Activated T-helper 1 cell treated with anti-CD3 and anti-CD28 coated beads, Interleukin-12 subunit alpha, Interleukin-12 subunit beta, Interleukin-2, Interleukin-4 antibody, amounts not matched to agents 30 ng/mL and 10 ng/mL and 1 ng/mL, durations not matched to agents 14 hours and 24 hours and 36 hours (primary cell): Measurements from ENCODE around the gene HOMER1. TPM values are rescaled to one million over a fixed set of nuclear protein-coding genes. Genes with fewer than 3 reads are reported as not detected.

ENCODE experiments used
- DNase-seq: peaks from one replicate; pipeline ENCODE4 v3.0.0; 2021; ENCODE audit warnings: low spot score
- H3K27ac Mint-ChIP-seq: one replicate; pipeline ENCODE4 v1.8.0; 2021; ENCODE audit warnings: mild to moderate bottlenecking, mixed read lengths
- H3K27me3 Mint-ChIP-seq: one replicate; pipeline ENCODE4 v1.8.0; 2022; ENCODE audit warnings: mild to moderate bottlenecking, moderate library complexity, mixed read lengths; ENCODE audit not compliant: insufficient read depth
- H3K36me3 Mint-ChIP-seq: one replicate; pipeline ENCODE4 v1.8.0; 2021; ENCODE audit warnings: low read depth, mixed read lengths
- H3K4me1 Mint-ChIP-seq: one replicate; pipeline ENCODE4 v1.8.0; 2021; ENCODE audit warnings: low read depth, mixed read lengths
- H3K4me3 Mint-ChIP-seq: one replicate; pipeline ENCODE4 v1.8.0; 2021; ENCODE audit warnings: mild to moderate bottlenecking, moderate library complexity, mixed read lengths
- H3K9me3 Mint-ChIP-seq: one replicate; pipeline ENCODE4 v1.8.0; 2021; ENCODE audit warnings: mixed read lengths
- intact Hi-C: fragments of 100-400 bp; cut with micrococcal nuclease; formaldehyde crosslinking; loops from one replicate; pipeline ENCODE4 v1.15.1; 2024
- total RNA-seq: library from RNA; stranded (reverse); gene quantifications from 2 replicates; pipeline ENCODE4 v1.2.3, GENCODE V29; 2022

The HOMER1 gene
- total RNA-seq, 1 donor from 2014 or later = 11.8 TPM

DNA sequence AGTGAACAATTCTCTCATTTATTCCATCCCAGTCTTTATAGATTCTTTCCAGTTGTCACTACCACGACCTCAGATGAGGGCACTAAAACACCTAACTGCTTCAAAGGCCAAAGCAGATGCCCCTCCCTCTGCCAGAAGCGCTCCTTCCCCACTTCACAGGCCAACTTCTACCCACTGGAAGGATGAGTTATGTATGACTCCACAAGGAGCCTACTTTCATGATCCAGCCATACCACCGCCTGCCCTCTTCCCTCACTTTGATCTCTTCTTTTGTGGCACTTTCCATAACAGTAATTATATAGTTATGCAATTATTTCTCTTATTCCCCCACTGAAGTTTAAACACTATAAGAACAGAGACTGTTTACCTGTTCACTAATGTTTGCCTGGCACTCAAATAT lies 93.7 kb downstream of the HOMER1 start:
- no peak overlapping the region for H3K4me3 Mint-ChIP-seq
- H3K27ac Mint-ChIP-seq = no peak overlapping the region
- H3K36me3 Mint-ChIP-seq = peaks cover 5% of the 10 kb centered on the region
- H3K9me3 Mint-ChIP-seq = no peaks in the 10 kb centered on the region
- no peaks in the 10 kb centered on the region for H3K27me3 Mint-ChIP-seq
- peaks cover 7% of the 10 kb centered on the region for H3K4me1 Mint-ChIP-seq
- intact Hi-C loops = no loop called here
- no peak for DNase-seq

DNA sequence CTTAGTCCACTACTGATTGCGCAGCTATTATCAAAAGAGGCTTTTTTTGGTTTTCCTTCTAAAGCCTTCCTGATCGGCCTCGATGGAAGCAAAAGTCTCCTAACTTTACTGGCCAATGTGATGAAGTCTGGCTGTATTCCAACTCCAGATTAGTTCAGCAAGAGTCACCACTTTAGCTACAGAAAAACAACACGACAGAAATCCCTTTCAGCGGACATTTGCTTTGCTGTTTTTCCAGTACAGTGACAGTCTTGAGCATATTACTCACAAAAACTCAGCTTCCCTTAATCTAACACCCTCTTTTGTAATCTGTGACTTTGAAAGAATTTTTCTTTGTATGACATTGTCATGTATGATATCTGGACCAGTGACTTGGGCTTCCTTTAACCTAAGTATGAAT lies 95.7 kb downstream of the HOMER1 start:
- H3K27ac Mint-ChIP-seq = no peak overlapping the region
- no peaks in the 10 kb centered on the region for H3K36me3 Mint-ChIP-seq
- no peak overlapping the region for H3K4me3 Mint-ChIP-seq
- no peak for DNase-seq
- H3K27me3 Mint-ChIP-seq = no peaks in the 10 kb centered on the region
- intact Hi-C loops = no loop called here
- no peaks in the 10 kb centered on the region for H3K9me3 Mint-ChIP-seq
- H3K4me1 Mint-ChIP-seq = peaks cover 7% of the 10 kb centered on the region

DNA sequence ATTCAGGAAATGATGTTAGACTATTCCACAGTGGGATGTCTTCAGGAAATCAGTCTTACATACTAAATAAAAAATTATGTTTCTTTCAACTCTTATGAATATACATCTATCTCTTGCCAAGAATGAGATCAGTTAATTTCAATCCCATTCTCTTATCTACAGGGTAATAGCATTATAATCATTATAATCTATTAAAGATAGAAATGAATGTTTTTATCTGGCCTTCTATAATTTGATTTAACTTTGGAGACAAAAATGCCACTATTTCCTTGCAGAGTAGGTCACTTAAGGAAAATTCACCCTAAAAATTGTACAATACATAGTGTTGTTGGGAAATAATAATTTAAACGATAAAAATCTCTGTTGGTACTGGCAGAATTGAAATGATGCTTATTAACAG lies 96.4 kb downstream of the HOMER1 start:
- no peaks in the 10 kb centered on the region for H3K9me3 Mint-ChIP-seq
- no peaks in the 10 kb centered on the region for H3K36me3 Mint-ChIP-seq
- intact Hi-C loops = no loop called here
- H3K4me3 Mint-ChIP-seq = no peak overlapping the region
- H3K27me3 Mint-ChIP-seq = no peaks in the 10 kb centered on the region
- no peak overlapping the region for H3K27ac Mint-ChIP-seq
- H3K4me1 Mint-ChIP-seq = peaks cover 7% of the 10 kb centered on the region
- no peak for DNase-seq

DNA sequence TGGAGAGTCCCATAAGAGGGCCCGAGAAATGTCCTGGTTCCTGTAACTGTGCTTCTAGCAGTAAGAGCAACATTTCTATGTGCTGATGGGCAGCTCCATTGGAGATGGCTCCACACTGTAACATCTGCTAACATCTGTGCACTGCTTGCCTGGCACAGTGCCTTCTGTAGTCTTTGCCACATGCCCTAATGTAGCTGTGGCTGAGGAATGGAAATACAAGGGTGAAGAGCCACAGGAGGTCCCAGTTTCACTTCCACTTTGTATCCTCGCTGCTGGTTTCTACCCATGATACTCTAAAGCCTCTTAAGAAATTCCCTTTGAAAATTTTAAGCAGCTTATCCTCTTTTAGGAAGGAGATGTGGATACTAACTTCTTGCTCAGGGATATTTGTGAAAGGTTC lies 97.4 kb downstream of the HOMER1 start:
- H3K27me3 Mint-ChIP-seq = no peaks in the 10 kb centered on the region
- peaks cover 7% of the 10 kb centered on the region for H3K4me1 Mint-ChIP-seq
- no peaks in the 10 kb centered on the region for H3K9me3 Mint-ChIP-seq
- no peak overlapping the region for H3K4me3 Mint-ChIP-seq
- H3K36me3 Mint-ChIP-seq = no peaks in the 10 kb centered on the region
- DNase-seq = no peak
- no peak overlapping the region for H3K27ac Mint-ChIP-seq
- intact Hi-C loops = no loop called here

DNA sequence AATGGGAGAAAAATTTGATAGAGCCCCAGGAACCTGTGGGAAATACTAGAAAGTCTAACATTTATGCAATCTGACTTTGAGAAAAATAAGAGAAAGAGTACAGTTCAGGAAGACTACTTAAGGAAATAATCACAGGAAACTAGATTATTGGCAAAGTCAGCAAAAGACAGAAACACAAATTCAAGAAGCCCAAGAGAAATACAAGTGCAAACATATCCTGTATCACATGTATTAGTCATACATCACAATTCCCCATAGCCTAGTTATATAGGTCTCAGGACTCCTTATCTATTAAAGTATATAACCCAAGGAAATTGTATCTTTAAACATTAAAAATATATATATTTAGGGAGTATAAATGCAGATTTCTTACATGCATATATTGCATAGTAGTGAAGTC lies 100.8 kb downstream of the HOMER1 start:
- no peaks in the 10 kb centered on the region for H3K27me3 Mint-ChIP-seq
- H3K9me3 Mint-ChIP-seq = peaks cover 4% of the 10 kb centered on the region
- H3K4me3 Mint-ChIP-seq = no peak overlapping the region
- peaks cover 7% of the 10 kb centered on the region for H3K4me1 Mint-ChIP-seq
- H3K36me3 Mint-ChIP-seq = peaks cover 2% of the 10 kb centered on the region
- intact Hi-C loops = no loop called here
- no peak overlapping the region for H3K27ac Mint-ChIP-seq
- no peak for DNase-seq

DNA sequence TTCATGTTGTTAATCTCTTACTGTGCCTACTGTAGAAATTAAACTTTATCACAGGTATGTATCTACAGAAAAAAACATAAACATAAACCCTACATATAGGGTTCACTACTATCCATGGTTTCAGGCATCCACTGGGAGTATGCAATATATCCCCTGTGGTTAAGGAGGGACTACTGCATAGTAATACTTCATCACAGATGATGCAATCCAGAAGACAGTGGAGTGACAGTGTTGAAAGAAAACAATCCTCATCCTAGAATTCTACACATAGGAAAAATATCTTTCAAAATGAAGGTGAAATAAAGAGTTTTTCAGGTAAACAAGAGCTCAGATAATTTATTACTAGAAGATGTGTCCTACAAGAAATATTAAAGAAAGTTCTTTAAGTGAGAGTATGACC lies 105.9 kb downstream of the HOMER1 start:
- Mint-ChIP-seq H3K4me3 (no peak overlapping the region), H3K27ac (no peak overlapping the region), H3K27me3 (no peaks in the 10 kb centered on the region), H3K36me3 (peaks cover 2% of the 10 kb centered on the region), H3K4me1 (no peaks in the 10 kb centered on the region), H3K9me3 (peaks cover 10% of the 10 kb centered on the region)
- intact Hi-C loops = no loop called here
- no peak for DNase-seq

DNA sequence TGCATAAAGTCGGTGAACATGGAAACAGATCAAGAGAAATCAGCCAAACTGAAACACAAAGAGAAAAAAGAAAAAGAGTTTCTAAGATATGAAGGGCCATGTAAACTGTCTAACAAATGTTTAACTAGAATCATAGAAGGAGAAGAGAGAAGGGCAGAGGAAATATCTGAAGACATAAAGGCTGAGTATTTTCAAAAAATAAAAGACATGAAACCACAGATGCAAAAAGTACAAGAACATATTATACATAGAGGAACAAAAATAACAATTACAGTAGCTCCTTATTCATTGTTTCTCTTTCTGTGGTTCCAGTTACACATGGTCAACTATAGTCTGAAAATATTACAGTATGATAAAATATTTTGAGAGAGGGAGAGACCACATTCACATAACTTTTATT lies 106.3 kb downstream of the HOMER1 start:
- no peak for DNase-seq
- peaks cover 2% of the 10 kb centered on the region for H3K36me3 Mint-ChIP-seq
- H3K4me1 Mint-ChIP-seq = no peaks in the 10 kb centered on the region
- H3K27me3 Mint-ChIP-seq = no peaks in the 10 kb centered on the region
- peaks cover 10% of the 10 kb centered on the region for H3K9me3 Mint-ChIP-seq
- H3K4me3 Mint-ChIP-seq = no peak overlapping the region
- H3K27ac Mint-ChIP-seq = no peak overlapping the region
- intact Hi-C loops = no loop called here

DNA sequence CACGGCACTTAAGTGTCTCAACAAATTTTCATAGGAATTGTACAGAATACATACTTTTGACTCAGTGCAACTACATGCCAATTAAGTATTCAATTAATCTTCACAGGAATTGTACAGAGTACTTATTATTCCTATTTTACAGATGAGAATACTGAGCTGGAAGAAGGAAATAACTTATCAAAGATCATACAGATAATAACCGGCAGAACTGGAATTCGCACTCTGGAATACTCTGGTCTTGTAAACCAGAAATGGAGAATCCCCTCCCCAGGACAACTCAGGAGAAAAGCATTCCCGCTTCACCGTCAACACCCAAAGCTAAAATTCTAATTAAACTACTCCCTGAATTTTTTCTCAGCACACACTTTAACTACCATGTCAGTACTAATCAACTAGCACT lies 112.7 kb downstream of the HOMER1 start:
- Mint-ChIP-seq H3K27me3 (no peaks in the 10 kb centered on the region), H3K27ac (no peak overlapping the region), H3K36me3 (no peaks in the 10 kb centered on the region), H3K4me1 (no peaks in the 10 kb centered on the region), H3K4me3 (no peak overlapping the region), H3K9me3 (no peaks in the 10 kb centered on the region)
- intact Hi-C loops = no loop called here
- no peak for DNase-seq

DNA sequence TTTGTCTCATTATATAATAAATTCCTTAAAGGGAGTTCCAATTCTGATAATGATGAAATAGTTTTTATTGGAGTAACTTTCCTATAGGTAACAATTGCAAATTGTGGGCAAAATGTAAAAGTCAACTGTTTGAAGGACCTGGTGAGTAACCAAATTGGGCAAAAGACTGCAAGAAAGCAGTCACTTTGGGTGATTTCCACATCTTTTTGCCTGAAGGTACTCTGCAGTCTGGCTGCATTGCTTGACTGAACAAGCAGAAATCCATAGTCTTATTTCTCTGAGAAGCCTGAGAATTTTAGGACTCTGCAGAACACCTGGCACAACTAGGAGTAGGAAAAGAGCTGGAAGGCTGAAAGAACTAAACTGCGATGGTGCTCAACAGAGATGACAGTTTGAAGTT lies 114.9 kb downstream of the HOMER1 start:
- Mint-ChIP-seq H3K27me3 (no peaks in the 10 kb centered on the region), H3K4me3 (no peak overlapping the region), H3K36me3 (no peaks in the 10 kb centered on the region), H3K9me3 (no peaks in the 10 kb centered on the region), H3K4me1 (no peaks in the 10 kb centered on the region), H3K27ac (no peak overlapping the region)
- DNase-seq = no peak
- intact Hi-C loops = no loop called here

DNA sequence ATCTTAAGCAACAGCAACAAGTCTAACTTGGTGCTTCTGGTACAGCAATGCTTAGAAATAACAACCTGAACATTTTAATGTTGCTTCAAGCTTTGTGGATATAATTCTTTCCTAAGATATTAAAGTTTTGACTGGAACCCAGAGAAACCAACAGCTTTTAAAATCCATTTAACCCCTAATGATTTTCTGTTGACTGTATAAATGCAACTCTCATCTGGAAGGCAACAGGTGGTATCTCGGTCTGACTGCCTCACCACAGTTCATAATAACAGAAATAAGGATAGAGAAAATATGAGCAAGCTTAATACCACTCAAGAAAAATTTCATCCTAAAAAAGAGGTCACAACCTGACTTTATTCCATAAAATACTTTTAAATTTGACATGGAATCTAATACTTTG lies 116.9 kb downstream of the HOMER1 start:
- no peaks in the 10 kb centered on the region for H3K9me3 Mint-ChIP-seq
- no peaks in the 10 kb centered on the region for H3K4me1 Mint-ChIP-seq
- H3K4me3 Mint-ChIP-seq = no peak overlapping the region
- H3K27me3 Mint-ChIP-seq = peaks cover 2% of the 10 kb centered on the region
- DNase-seq = no peak
- H3K27ac Mint-ChIP-seq = no peak overlapping the region
- no peaks in the 10 kb centered on the region for H3K36me3 Mint-ChIP-seq
- intact Hi-C loops = no loop called here

DNA sequence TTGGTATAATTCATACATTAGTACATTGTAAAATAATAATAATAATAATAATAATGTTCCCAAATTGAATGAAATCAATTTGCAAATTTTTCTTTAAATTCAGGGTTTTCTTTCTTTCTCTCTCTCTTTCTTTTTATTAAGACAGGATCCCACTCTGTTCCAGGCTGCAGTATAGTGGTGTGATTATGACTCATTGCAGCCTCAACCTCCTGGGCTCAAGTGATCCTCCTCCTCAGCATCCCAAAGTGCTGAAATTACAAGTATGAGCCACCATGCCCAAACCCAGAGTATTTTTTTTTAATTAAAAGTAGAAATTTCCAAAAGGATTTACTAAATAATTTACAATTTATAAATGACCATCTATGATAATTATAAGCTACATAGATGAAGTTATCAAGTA lies 117.7 kb downstream of the HOMER1 start:
- Mint-ChIP-seq H3K4me3 (no peak overlapping the region), H3K9me3 (no peaks in the 10 kb centered on the region), H3K27me3 (peaks cover 2% of the 10 kb centered on the region), H3K36me3 (no peaks in the 10 kb centered on the region), H3K4me1 (no peaks in the 10 kb centered on the region), H3K27ac (no peak overlapping the region)
- intact Hi-C loops = no loop called here
- DNase-seq = no peak

DNA sequence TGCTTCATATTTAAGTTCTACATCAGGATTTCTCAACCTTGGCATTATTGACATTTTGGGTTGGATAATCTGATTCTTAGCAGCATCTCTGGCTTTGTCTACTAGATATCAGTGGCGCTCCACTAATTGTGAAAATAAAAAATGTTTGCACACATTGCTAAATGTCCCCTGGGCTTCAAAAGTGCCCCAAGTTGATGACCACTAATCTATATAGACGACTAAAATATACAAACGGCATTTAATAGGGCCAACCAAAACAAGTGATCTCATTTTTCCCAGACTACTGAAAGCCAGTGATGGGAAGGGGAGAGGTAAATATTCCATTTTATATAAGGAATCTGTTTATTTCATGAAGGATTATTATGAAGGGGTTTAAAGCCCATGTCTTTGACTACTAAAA lies 118.6 kb downstream of the HOMER1 start:
- H3K36me3 Mint-ChIP-seq = no peaks in the 10 kb centered on the region
- no peak overlapping the region for H3K4me3 Mint-ChIP-seq
- no peaks in the 10 kb centered on the region for H3K9me3 Mint-ChIP-seq
- H3K4me1 Mint-ChIP-seq = no peaks in the 10 kb centered on the region
- peaks cover 2% of the 10 kb centered on the region for H3K27me3 Mint-ChIP-seq
- H3K27ac Mint-ChIP-seq = no peak overlapping the region
- no peak for DNase-seq
- intact Hi-C loops = no loop called here

DNA sequence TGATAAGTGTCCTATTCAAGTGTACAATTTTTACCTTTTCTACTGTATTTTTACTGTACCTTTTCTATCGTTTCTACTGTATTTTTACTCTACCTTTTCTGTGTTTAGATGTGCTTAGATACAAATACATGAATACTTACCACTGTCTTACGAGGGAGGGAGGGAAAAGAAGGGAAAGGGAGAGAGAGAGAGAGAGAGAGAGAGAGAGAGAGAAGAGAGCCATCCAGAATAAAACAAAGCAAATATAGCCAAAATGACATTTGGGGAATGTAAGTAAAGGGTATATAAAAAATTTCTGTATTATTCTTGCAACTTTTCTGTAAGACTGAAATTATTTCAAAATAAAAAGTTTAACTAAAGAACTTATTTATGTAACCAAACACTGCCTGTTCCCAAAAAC lies 121.2 kb downstream of the HOMER1 start:
- no peak overlapping the region for H3K4me3 Mint-ChIP-seq
- peaks cover 2% of the 10 kb centered on the region for H3K27me3 Mint-ChIP-seq
- DNase-seq = no peak
- no peaks in the 10 kb centered on the region for H3K9me3 Mint-ChIP-seq
- no peaks in the 10 kb centered on the region for H3K4me1 Mint-ChIP-seq
- intact Hi-C loops = no loop called here
- no peaks in the 10 kb centered on the region for H3K36me3 Mint-ChIP-seq
- no peak overlapping the region for H3K27ac Mint-ChIP-seq

DNA sequence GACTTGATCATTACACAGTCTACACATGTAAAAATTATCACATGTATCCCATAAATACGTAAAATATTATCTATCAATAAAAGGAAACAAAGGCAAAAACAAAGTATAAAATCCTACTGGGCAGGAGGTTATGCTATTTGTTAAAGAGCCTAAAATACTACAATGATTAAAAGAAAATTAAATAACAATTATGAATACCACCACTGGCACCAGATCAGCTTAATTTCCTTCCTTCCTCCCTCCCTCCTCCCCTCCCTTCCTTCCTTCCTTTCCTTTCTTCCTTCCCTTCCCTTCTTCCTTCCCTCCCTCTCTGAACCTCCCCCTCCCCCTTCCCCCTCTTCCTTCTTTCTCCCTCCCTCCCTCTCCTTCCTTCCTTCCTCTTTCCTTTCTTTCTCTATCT lies 127.3 kb downstream of the HOMER1 start:
- DNase-seq = no peak
- peaks cover 2% of the 10 kb centered on the region for H3K36me3 Mint-ChIP-seq
- H3K27me3 Mint-ChIP-seq = no peaks in the 10 kb centered on the region
- no peak overlapping the region for H3K27ac Mint-ChIP-seq
- H3K4me3 Mint-ChIP-seq = no peak overlapping the region
- H3K4me1 Mint-ChIP-seq = no peaks in the 10 kb centered on the region
- intact Hi-C loops = no loop called here
- peaks cover 24% of the 10 kb centered on the region for H3K9me3 Mint-ChIP-seq
